Endothelial cell of umbilical vein (primary cell): ENCODE measurements around the gene RALA. TPM values are rescaled to one million over a fixed set of nuclear protein-coding genes. Genes with fewer than 3 reads are reported as not detected.
A peak's percentile ranks its signal among the peaks of the same experiment; 100 is the strongest.

Experiments
- BruUV-seq: library from RNA; stranded (reverse); fragments of 400-500 nt; replicated peaks from 2 replicates; lab custom pipeline; 2021; lab: Mats Ljungman, UMichigan
- CTCF ChIA-PET: fragments of 300-600, 350-600 bp; sonication (Branson Sonifier 250); formaldehyde crosslinking; loops from one replicate; lab custom pipeline; 2021; ENCODE audit warnings: antibody characterized with exemption, inconsistent platforms; lab: Charles Lee
- POLR2A ChIA-PET: fragments of 300-600, 350-600 bp; sonication (Branson Sonifier 250); formaldehyde crosslinking; loops from one replicate; lab custom pipeline; 2021; ENCODE audit warnings: antibody characterized with exemption, inconsistent platforms; lab: Charles Lee
- DNase-seq: peaks from one replicate; pipeline ENCODE4 v3.0.0-alpha.2; 2011; ENCODE audit warnings: low read depth, low spot score
- FAIRE-seq: peaks from 2 replicates; lab custom pipeline; 2011; peaks lifted over from hg19 to GRCh38; lab: Jason Lieb, UNC
- H2AFZ ChIP-seq: 2 replicates; pipeline ENCODE4 v1.6.0; 2012; ENCODE audit warnings: low read depth, low read length, control low read depth, inconsistent platforms
- H3K27ac ChIP-seq: 2 replicates; pipeline ENCODE4 v1.5.1; 2011; ENCODE audit warnings: low read depth, mild to moderate bottlenecking, control low read depth, low read length, moderate library complexity; ENCODE audit not compliant: insufficient read depth
- H3K27me3 ChIP-seq, 2 experiments: 2 replicates each; pipeline versions ENCODE4 v1.6.0 to v1.6.1; 2011; ENCODE audit warnings: low read length in 2 of 2, mixed read lengths in 1 of 2; ENCODE audit not compliant: control insufficient read depth in 2 of 2, insufficient read depth in 2 of 2
- H3K36me3 ChIP-seq, 2 experiments: 2 replicates in 1 of 2; 3 replicates in 1 of 2; pipeline ENCODE4 v1.5.1; 2011; ENCODE audit warnings: low read length in 2 of 2, mild to moderate bottlenecking in 1 of 2, moderate library complexity in 1 of 2; ENCODE audit not compliant: control insufficient read depth in 2 of 2, insufficient read depth in 2 of 2; ENCODE audit errors: extremely low read depth in 1 of 2
- H3K4me1 ChIP-seq: 3 replicates; pipeline ENCODE4 v1.5.1; 2011; ENCODE audit warnings: mild to moderate bottlenecking, low read length; ENCODE audit not compliant: control insufficient read depth, insufficient read depth; ENCODE audit errors: extremely low read depth
- H3K4me2 ChIP-seq: 2 replicates; pipeline ENCODE4 v1.6.1; 2011; ENCODE audit warnings: low read length, control low read depth, mixed read lengths; ENCODE audit not compliant: insufficient read depth
- H3K4me3 ChIP-seq, 3 experiments: fragments of 200-600 bp in 1 of 3; sonication (generic), shearing (Covaris generic) in 1 of 3; replicated peaks in 1 of 3; 2 replicates each; pipeline ENCODE4 v1.5.1; 2011 to 2016; ENCODE audit warnings: control low read depth in 3 of 3, low read length in 3 of 3, mild to moderate bottlenecking in 2 of 3, inconsistent platforms in 1 of 3, low read depth in 1 of 3, moderate library complexity in 1 of 3; ENCODE audit not compliant: insufficient read depth in 1 of 3
- H3K79me2 ChIP-seq: 2 replicates; pipeline ENCODE4 v1.6.0; 2012; ENCODE audit warnings: low read length, inconsistent platforms; ENCODE audit not compliant: control insufficient read depth, insufficient read depth
- H3K9ac ChIP-seq: replicated peaks from 2 replicates; pipeline ENCODE3; 2011; ENCODE audit warnings: low read length, control low read depth; ENCODE audit not compliant: insufficient read depth; ENCODE audit errors: extremely low read depth
- H3K9me1 ChIP-seq: replicated peaks from 3 replicates; pipeline ENCODE4 v1.6.0; 2011; ENCODE audit warnings: mild to moderate bottlenecking, low read length; ENCODE audit not compliant: control insufficient read depth, insufficient read depth; ENCODE audit errors: extremely low read depth
- H3K9me3 ChIP-seq: replicated peaks from 2 replicates; pipeline ENCODE4 v1.5.1; 2012; ENCODE audit warnings: low read length, inconsistent platforms; ENCODE audit not compliant: control insufficient read depth, insufficient read depth
- H4K20me1 ChIP-seq: replicated peaks from 2 replicates; pipeline ENCODE3; 2011; ENCODE audit warnings: mild to moderate bottlenecking, low read length; ENCODE audit not compliant: control insufficient read depth, insufficient read depth; ENCODE audit errors: extremely low read depth
- EZH2 ChIP-seq: IDR thresholded peaks from 2 replicates; pipeline ENCODE4 v1.6.1; 2012; ENCODE audit warnings: borderline replicate concordance, low read depth, mild to moderate bottlenecking, moderate library complexity, low read length, inconsistent platforms; ENCODE audit not compliant: severe bottlenecking
- FOS ChIP-seq: IDR thresholded peaks from 2 replicates; pipeline ENCODE4 v1.6.1; 2011; ENCODE audit warnings: mild to moderate bottlenecking, low read length, moderate library complexity, borderline replicate concordance; ENCODE audit not compliant: insufficient read depth
- GATA2 ChIP-seq: IDR thresholded peaks from 2 replicates; pipeline ENCODE4 v1.7.0; 2011; ENCODE audit warnings: low read depth, mild to moderate bottlenecking, moderate library complexity, mixed read lengths, low read length; ENCODE audit not compliant: insufficient read length, insufficient read depth
- JUN ChIP-seq: IDR thresholded peaks from 2 replicates; pipeline ENCODE4 v1.6.1; 2011; ENCODE audit warnings: borderline replicate concordance, low read depth; ENCODE audit not compliant: insufficient read length, insufficient read depth
- MYC ChIP-seq: IDR thresholded peaks from one replicate; pipeline ENCODE4 v1.6.1; 2011; ENCODE audit warnings: mild to moderate bottlenecking, low read depth, low read length
- POLR2A ChIP-seq: IDR thresholded peaks from 2 replicates; pipeline ENCODE4 v1.6.1; 2012; ENCODE audit warnings: low read depth, mild to moderate bottlenecking, control low read depth, low read length
- POLR2AphosphoS5 ChIP-seq: IDR thresholded peaks from 2 replicates; pipeline ENCODE4 v1.6.1; 2012; ENCODE audit warnings: low read depth, mild to moderate bottlenecking, control low read depth, low read length, moderate library complexity; ENCODE audit not compliant: insufficient read depth
- dilution Hi-C: fragments of 300-500 bp; cut with MboI; formaldehyde crosslinking; loops from one replicate; pipeline ENCODE4 v1.15.0; 2019; ENCODE audit warnings: low sequenced_read_pairs; ENCODE audit not compliant: extremely low pct_ligation_motif_present
- intact Hi-C: fragments of 100-400 bp; cut with micrococcal nuclease; formaldehyde crosslinking; loops from one replicate; pipeline ENCODE4 v1.10.0; 2022
- polyA plus RNA-seq, 4 experiments: library from polyadenylated mRNA; depleted of rRNA in 3 of 4; stranded (reverse) in 3 of 4; unstranded in 1 of 4; fragments of >200 nt; gene quantifications; 2 replicates each; pipeline versions ENCODE4 v1.2.1 to v1.2.3, GENCODE V29; 2011 to 2012; ENCODE audit warnings: missing spikeins in 1 of 4
- total RNA-seq: library from RNA; stranded (reverse); gene quantifications from 2 replicates; pipeline ENCODE4 v1.2.3, GENCODE V29; 2021
- TF ChIP-seq, protein P1 (sequence below): IDR thresholded peaks from 2 replicates; pipeline ENCODE4 v1.6.1; 2011; ENCODE audit not compliant: insufficient read depth, insufficient read length
- TF ChIP-seq, protein P2 (sequence below), 2 donors: IDR thresholded peaks; 1 replicate in 1 of 2; 2 replicates in 1 of 2; pipeline ENCODE4 v1.5.1; 2011; ENCODE audit warnings: low read length in 2 of 2, mild to moderate bottlenecking in 2 of 2, moderate library complexity in 2 of 2, control low read depth in 1 of 2, inconsistent platforms in 1 of 2, low read depth in 1 of 2; ENCODE audit not compliant: insufficient read depth in 1 of 2; ENCODE audit errors: extremely low read depth in 1 of 2

Gene RALA
- total and polyA plus RNA-seq, 2 donors (not counting 3 experiments of a cell fraction or from before 2014, with no cell fraction given) = 91.1 to 191 TPM

DNA sequence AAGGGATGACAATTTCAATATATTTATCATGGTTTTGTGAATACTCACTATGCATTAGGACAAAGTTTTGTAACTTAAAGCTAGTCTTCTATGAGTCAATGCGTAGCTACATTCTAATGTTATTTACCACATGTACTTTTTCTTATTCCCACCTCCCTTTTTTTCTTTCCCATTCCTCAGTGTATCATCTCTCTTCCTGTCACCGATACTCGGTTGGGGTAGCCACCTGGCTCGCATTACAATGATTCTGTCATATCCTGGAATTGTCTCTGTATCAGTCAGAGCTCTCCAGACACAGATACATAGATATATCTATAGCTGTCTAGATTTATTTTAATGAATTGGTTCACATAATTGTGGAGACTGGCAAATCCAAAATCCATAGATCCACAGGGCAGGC is 9.8 kb upstream of the RALA start:
- Histone ChIP-seq H4K20me1 (no peaks in the 10 kb centered on the region), H2AFZ (no peak overlapping the region), H3K79me2 (no peaks in the 10 kb centered on the region), H3K27me3 (no peaks in the 10 kb centered on the region), H3K4me2 (peak overlapping the region; percentile 53), H3K9me3 (no peaks in the 10 kb centered on the region), H3K9ac (peak overlapping the region; percentile 44), H3K4me1 (peaks cover 60% of the 10 kb centered on the region), H3K27ac (peak overlapping the region; percentile 89), H3K9me1 (no peaks in the 10 kb centered on the region), H3K36me3 (no peaks in the 10 kb centered on the region), H3K4me3 (no peak overlapping the region)
- intact Hi-C loops (loop anchor here (1.0 kb wide), 1 partner anchor 10 kb away; the partner anchor contains the start of gene RALA), dilution Hi-C loops (no loop called here)
- peak; percentile 79 for DNase-seq
- no TSS peak for BruUV-seq
- TF ChIP-seq JUN (peak; percentile 40), FOS (peak; percentile 81), MYC (no peak), EZH2 (no peak), POLR2A (peak; percentile 44), GATA2 (peak; percentile 90)
- CTCF ChIA-PET = interaction anchor here (1.0 to 10.5 kb wide), 8 partner anchors 9 to 96 kb away, joined by 3 to 134 read pairs (median 4); partner anchors contain the start of gene RALA
- POLR2A ChIA-PET = interaction anchor here (0.9 to 1.5 kb wide), 5 partner anchors 9 to 33 kb away, joined by 4 to 13 read pairs (median 6); partner anchors contain the start of gene RALA
- FAIRE-seq = peak; percentile 65

DNA sequence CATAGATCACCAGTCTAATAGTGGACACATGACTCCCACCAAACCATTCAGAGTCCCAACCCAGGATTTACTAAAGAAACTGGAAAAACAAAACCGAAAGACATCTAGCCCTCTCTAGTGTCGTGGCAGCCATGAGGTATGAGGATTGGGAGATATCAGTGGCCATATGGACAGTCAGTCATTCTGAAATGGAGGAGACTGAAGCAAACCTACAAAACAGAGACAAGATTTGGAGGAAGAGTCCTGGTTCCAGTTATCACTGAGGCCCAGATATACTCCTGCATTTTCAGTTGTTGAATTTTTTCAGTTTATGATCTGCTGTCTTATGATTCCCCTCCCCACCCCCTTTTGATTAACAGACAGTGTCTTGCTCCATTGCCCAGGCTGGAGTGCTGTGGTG is 9.1 kb upstream of the RALA start:
- ChIA-PET CTCF (interaction anchor here (1.0 to 10.5 kb wide), 6 partner anchors 9 to 95 kb away, joined by 4 to 134 read pairs (median 5); partner anchors contain the start of gene RALA), POLR2A (interaction anchor here (0.9 to 1.5 kb wide), 4 partner anchors 9 to 25 kb away, joined by 4 to 13 read pairs (median 8); partner anchors contain the start of gene RALA)
- H3K79me2 ChIP-seq = no peaks in the 10 kb centered on the region
- intact Hi-C loops (no loop called here), dilution Hi-C loops (no loop called here)
- H3K27ac ChIP-seq = peak overlapping the region; percentile 89
- DNase-seq = no peak
- H3K4me1 ChIP-seq = peaks cover 55% of the 10 kb centered on the region
- peak overlapping the region; percentile 44 for H3K9ac ChIP-seq
- no peak overlapping the region for H2AFZ ChIP-seq
- peak overlapping the region; percentile 53 for H3K4me2 ChIP-seq
- no peaks in the 10 kb centered on the region for H3K9me3 ChIP-seq
- no peak for FAIRE-seq
- H3K9me1 ChIP-seq = no peaks in the 10 kb centered on the region
- no TSS peak for BruUV-seq
- TF ChIP-seq, protein P1, sequence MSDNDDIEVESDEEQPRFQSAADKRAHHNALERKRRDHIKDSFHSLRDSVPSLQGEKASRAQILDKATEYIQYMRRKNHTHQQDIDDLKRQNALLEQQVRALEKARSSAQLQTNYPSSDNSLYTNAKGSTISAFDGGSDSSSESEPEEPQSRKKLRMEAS = no peak
- no peak for TF ChIP-seq MYC
- TF ChIP-seq, protein P2, sequence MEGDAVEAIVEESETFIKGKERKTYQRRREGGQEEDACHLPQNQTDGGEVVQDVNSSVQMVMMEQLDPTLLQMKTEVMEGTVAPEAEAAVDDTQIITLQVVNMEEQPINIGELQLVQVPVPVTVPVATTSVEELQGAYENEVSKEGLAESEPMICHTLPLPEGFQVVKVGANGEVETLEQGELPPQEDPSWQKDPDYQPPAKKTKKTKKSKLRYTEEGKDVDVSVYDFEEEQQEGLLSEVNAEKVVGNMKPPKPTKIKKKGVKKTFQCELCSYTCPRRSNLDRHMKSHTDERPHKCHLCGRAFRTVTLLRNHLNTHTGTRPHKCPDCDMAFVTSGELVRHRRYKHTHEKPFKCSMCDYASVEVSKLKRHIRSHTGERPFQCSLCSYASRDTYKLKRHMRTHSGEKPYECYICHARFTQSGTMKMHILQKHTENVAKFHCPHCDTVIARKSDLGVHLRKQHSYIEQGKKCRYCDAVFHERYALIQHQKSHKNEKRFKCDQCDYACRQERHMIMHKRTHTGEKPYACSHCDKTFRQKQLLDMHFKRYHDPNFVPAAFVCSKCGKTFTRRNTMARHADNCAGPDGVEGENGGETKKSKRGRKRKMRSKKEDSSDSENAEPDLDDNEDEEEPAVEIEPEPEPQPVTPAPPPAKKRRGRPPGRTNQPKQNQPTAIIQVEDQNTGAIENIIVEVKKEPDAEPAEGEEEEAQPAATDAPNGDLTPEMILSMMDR (IDR thresholded peaks at IDR 0.05; ENCODE audit: extremely low read depth in 1 of 2, insufficient read depth in 1 of 2, low read depth in 1 of 2, low read length in 2 of 2) = no peak
- no peak for TF ChIP-seq FOS
- no peak for TF ChIP-seq JUN
- no peak for TF ChIP-seq POLR2A
- TF ChIP-seq EZH2 = no peak
- TF ChIP-seq POLR2AphosphoS5 = no peak
- TF ChIP-seq GATA2 = no peak
- no peak overlapping the region for H3K4me3 ChIP-seq
- no peaks in the 10 kb centered on the region for H3K27me3 ChIP-seq
- no peaks in the 10 kb centered on the region for H4K20me1 ChIP-seq
- H3K36me3 ChIP-seq = no peaks in the 10 kb centered on the region
